HepG2 (cell line): Measurements from ENCODE around the gene ACSL3. TPM values are rescaled to one million over a fixed set of nuclear protein-coding genes. Genes with fewer than 3 reads are reported as not detected.

Experiments used
- CEBPG ChIP-seq: IDR thresholded peaks from 2 replicates; pipeline ENCODE4 v1.6.1; 2016
- EHMT2 ChIP-seq: fragments of 200-600 bp; sonication (generic); IDR thresholded peaks from 2 replicates; pipeline ENCODE4 v1.7.0; 2017; ENCODE audit warnings: antibody characterized with exemption, low read depth, low read length, borderline replicate concordance
- FOXC1 ChIP-seq: sonication (generic); formaldehyde crosslinking; IDR thresholded peaks from 2 replicates; pipeline ENCODE4 v1.8.0; 2022; ENCODE audit warnings: mild to moderate bottlenecking, missing genetic modification reagents, borderline replicate concordance
- GTF3A ChIP-seq: sonication (generic); formaldehyde crosslinking; conservative IDR thresholded peaks from 2 replicates; pipeline ENCODE4 v1.4.0; 2020; ENCODE audit warnings: mild to moderate bottlenecking, missing genetic modification reagents
- HMGA1 ChIP-seq: sonication (generic); formaldehyde crosslinking; conservative IDR thresholded peaks from 2 replicates; pipeline ENCODE4 v1.4.0; 2020; ENCODE audit warnings: missing genetic modification reagents
- JARID2 ChIP-seq: sonication (generic); formaldehyde crosslinking; IDR thresholded peaks from 2 replicates; pipeline ENCODE4 v1.8.1; 2023; ENCODE audit warnings: missing genetic modification reagents, inconsistent platforms; ENCODE audit not compliant: insufficient replicate concordance
- JUN ChIP-seq: sonication (generic); formaldehyde crosslinking; IDR thresholded peaks from 2 replicates; pipeline ENCODE4 v1.4.0; 2020; ENCODE audit warnings: mild to moderate bottlenecking, missing genetic modification reagents
- KDM3A ChIP-seq: IDR thresholded peaks from 2 replicates; pipeline ENCODE4 v1.6.1; 2018; ENCODE audit warnings: low read depth, missing compliant biosample characterization
- KMT2B ChIP-seq: IDR thresholded peaks from 2 replicates; pipeline ENCODE4 v1.6.1; 2016; ENCODE audit warnings: missing genetic modification reagents, missing compliant biosample characterization
- MBD4 ChIP-seq: IDR thresholded peaks from 2 replicates; pipeline ENCODE4 v1.6.1; 2012; ENCODE audit warnings: low read length, inconsistent platforms, borderline replicate concordance
- PHF20 ChIP-seq: sonication (generic); formaldehyde crosslinking; IDR thresholded peaks from 2 replicates; pipeline ENCODE4 v1.5.0; 2020; ENCODE audit warnings: mild to moderate bottlenecking, missing genetic modification reagents
- POLR2AphosphoS5 ChIP-seq: IDR thresholded peaks from 2 replicates; pipeline ENCODE4 v1.6.1; 2012; ENCODE audit warnings: low read depth, low read length
- SMARCC2 ChIP-seq: fragments of 450-650 bp; IDR thresholded peaks from 2 replicates; pipeline ENCODE4 v1.6.1; 2017; ENCODE audit warnings: antibody characterized with exemption, mild to moderate bottlenecking
- TAF15 ChIP-seq: fragments of 200-400 bp; formaldehyde crosslinking; IDR thresholded peaks from one replicate; pipeline ENCODE4 v1.6.1; 2018; ENCODE audit warnings: mild to moderate bottlenecking, low read depth, low read length; ENCODE audit not compliant: poor library complexity, severe bottlenecking
- TEAD3 ChIP-seq: optimal IDR thresholded peaks from 2 replicates; pipeline ENCODE3; 2016; ENCODE audit warnings: borderline replicate concordance
- XBP1 ChIP-seq: sonication (generic); formaldehyde crosslinking; IDR thresholded peaks from 2 replicates; pipeline ENCODE4 v1.5.0; 2020; ENCODE audit warnings: missing genetic modification reagents
- ZNF333 ChIP-seq: sonication (generic); formaldehyde crosslinking; IDR thresholded peaks from 2 replicates; pipeline ENCODE4 v1.4.0; 2020; ENCODE audit warnings: mild to moderate bottlenecking, missing genetic modification reagents, borderline replicate concordance
- ZNF564 ChIP-seq: sonication (generic); formaldehyde crosslinking; IDR thresholded peaks from 2 replicates; pipeline ENCODE4 v1.8.1; 2023; ENCODE audit warnings: mild to moderate bottlenecking, missing genetic modification reagents
- ZNF629 ChIP-seq: sonication (generic); formaldehyde crosslinking; conservative IDR thresholded peaks from 2 replicates; pipeline ENCODE4 v1.5.0; 2020; ENCODE audit warnings: missing genetic modification reagents
- ZNF749 ChIP-seq: sonication (generic); formaldehyde crosslinking; IDR thresholded peaks from 2 replicates; pipeline ENCODE4 v1.8.0; 2022; ENCODE audit warnings: mild to moderate bottlenecking, missing genetic modification reagents, moderate library complexity, borderline replicate concordance
- ZSCAN30 ChIP-seq: sonication (generic); formaldehyde crosslinking; IDR thresholded peaks from 2 replicates; pipeline ENCODE4 v1.5.0; 2020; ENCODE audit warnings: mild to moderate bottlenecking, missing genetic modification reagents
- polyA plus RNA-seq, 8 experiments: library from polyadenylated mRNA; depleted of rRNA in 3 of 8; stranded (reverse) in 7 of 8; unstranded in 1 of 8; fragments of >200 nt; fragmentation: Illumina TruSeq in 4 of 8; extraction: Trizol in 4 of 8; gene quantifications; 2 replicates each; pipeline versions ENCODE4 v1.2.1 to v1.2.3, GENCODE V29; 2011 to 2016; ENCODE audit warnings: low read depth in 4 of 8, missing spikeins in 1 of 8, mixed read lengths in 1 of 8; ENCODE audit not compliant: insufficient read depth in 1 of 8
- total RNA-seq, 5 experiments: library from RNA; depleted of rRNA; stranded (reverse); fragments of >200 nt; fragmentation: Illumina TruSeq; extraction: Trizol; gene quantifications; 2 replicates each; pipeline ENCODE4 v1.2.3, GENCODE V29; 2016; ENCODE audit warnings: low read depth in 1 of 5
- TF ChIP-seq, protein P1 (sequence below): sonication (generic); formaldehyde crosslinking; IDR thresholded peaks from 2 replicates; pipeline ENCODE4 v1.8.0; 2022; ENCODE audit warnings: missing genetic modification reagents, mild to moderate bottlenecking, borderline replicate concordance
- TF ChIP-seq, protein P2 (sequence below): sonication (generic); formaldehyde crosslinking; IDR thresholded peaks from 2 replicates; pipeline ENCODE4 v1.4.0; 2020; ENCODE audit warnings: missing genetic modification reagents
- TF ChIP-seq, protein P3 (sequence below): sonication (generic); formaldehyde crosslinking; IDR thresholded peaks from 2 replicates; pipeline ENCODE4 v1.4.0; 2020; ENCODE audit warnings: missing genetic modification reagents, borderline replicate concordance
- TF ChIP-seq, protein P4 (sequence below): sonication (generic); formaldehyde crosslinking; IDR thresholded peaks from 2 replicates; pipeline ENCODE4 v1.4.0; 2020; ENCODE audit warnings: missing genetic modification reagents

ACSL3 gene
- total and polyA plus RNA-seq, 2 of the 13 experiments (the other 11 are each of a cell fraction or from before 2014, with no cell fraction given): 305 to 365 TPM

DNA sequence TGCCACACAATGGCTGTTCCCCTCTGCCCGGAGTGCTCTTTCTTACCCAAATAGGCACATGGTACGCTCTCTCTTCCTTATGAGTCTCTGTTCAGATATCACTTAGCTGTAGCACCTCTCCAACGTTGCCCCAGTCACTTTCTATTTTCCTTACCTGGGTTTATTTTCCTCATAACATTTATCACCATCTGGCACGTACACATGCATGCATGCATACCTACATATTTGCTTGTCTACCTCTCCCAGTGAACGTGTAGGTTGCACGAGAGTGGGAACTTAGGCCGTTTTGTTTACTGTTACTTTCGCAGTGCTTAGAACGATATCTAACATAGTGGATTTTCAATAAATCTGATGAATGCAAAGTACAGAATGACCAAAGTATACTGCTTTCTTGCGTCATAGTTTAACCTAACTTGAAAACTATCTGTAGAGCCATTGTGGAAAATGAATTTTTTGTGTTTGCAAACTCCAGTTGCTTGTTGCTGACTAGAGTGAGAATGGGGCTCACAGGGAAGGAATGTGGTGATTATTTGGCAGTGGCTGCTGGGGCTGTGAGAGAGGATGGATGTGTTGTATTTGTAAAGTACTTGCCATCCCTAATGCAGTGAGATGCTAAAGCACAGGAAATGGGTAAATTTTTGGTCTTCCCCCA is 47.1 kb downstream of the ACSL3 start (continued):
- TF ChIP-seq, protein P1, sequence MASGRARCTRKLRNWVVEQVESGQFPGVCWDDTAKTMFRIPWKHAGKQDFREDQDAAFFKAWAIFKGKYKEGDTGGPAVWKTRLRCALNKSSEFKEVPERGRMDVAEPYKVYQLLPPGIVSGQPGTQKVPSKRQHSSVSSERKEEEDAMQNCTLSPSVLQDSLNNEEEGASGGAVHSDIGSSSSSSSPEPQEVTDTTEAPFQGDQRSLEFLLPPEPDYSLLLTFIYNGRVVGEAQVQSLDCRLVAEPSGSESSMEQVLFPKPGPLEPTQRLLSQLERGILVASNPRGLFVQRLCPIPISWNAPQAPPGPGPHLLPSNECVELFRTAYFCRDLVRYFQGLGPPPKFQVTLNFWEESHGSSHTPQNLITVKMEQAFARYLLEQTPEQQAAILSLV (CRISPR knock-in tag): no peak
- TF ChIP-seq, protein P2, sequence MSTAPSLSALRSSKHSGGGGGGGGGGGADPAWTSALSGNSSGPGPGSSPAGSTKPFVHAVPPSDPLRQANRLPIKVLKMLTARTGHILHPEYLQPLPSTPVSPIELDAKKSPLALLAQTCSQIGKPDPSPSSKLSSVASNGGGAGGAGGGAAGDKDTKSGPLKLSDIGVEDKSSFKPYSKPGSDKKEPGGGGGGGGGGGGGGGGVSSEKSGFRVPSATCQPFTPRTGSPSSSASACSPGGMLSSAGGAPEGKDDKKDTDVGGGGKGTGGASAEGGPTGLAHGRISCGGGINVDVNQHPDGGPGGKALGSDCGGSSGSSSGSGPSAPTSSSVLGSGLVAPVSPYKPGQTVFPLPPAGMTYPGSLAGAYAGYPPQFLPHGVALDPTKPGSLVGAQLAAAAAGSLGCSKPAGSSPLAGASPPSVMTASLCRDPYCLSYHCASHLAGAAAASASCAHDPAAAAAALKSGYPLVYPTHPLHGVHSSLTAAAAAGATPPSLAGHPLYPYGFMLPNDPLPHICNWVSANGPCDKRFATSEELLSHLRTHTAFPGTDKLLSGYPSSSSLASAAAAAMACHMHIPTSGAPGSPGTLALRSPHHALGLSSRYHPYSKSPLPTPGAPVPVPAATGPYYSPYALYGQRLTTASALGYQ (CRISPR knock-in tag): no peak
- no peak for TF ChIP-seq SMARCC2
- TF ChIP-seq TEAD3 (CRISPR knock-in tag): peak; percentile 37
- TF ChIP-seq CEBPG (CRISPR knock-in tag): peak; percentile 89
- no peak for TF ChIP-seq EHMT2
- no peak for TF ChIP-seq ZNF629
- TF ChIP-seq PHF20 (CRISPR knock-in tag): no peak
- no peak for TF ChIP-seq GTF3A (CRISPR knock-in tag)
- no peak for TF ChIP-seq ZNF333 (CRISPR knock-in tag)
- TF ChIP-seq KDM3A: no peak
- TF ChIP-seq MBD4: 0 out of 2 replicates have a peak, but pooled peaks have one; percentile 15
- TF ChIP-seq HMGA1 (CRISPR knock-in tag): no peak
- TF ChIP-seq XBP1 (CRISPR knock-in tag): no peak
- TF ChIP-seq ZSCAN30 (CRISPR knock-in tag): no peak
- no peak for TF ChIP-seq ZNF564
- TF ChIP-seq JUN (CRISPR knock-in tag): no peak
- no peak for TF ChIP-seq JARID2 (CRISPR knock-in tag)
- no peak for TF ChIP-seq ZNF749 (CRISPR knock-in tag)
- TF ChIP-seq, protein P3, sequence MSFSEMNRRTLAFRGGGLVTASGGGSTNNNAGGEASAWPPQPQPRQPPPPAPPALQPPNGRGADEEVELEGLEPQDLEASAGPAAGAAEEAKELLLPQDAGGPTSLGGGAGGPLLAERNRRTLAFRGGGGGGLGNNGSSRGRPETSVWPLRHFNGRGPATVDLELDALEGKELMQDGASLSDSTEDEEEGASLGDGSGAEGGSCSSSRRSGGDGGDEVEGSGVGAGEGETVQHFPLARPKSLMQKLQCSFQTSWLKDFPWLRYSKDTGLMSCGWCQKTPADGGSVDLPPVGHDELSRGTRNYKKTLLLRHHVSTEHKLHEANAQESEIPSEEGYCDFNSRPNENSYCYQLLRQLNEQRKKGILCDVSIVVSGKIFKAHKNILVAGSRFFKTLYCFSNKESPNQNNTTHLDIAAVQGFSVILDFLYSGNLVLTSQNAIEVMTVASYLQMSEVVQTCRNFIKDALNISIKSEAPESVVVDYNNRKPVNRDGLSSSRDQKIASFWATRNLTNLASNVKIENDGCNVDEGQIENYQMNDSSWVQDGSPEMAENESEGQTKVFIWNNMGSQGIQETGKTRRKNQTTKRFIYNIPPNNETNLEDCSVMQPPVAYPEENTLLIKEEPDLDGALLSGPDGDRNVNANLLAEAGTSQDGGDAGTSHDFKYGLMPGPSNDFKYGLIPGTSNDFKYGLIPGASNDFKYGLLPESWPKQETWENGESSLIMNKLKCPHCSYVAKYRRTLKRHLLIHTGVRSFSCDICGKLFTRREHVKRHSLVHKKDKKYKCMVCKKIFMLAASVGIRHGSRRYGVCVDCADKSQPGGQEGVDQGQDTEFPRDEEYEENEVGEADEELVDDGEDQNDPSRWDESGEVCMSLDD: no peak
- no peak for TF ChIP-seq TAF15
- no peak; the same call in 1 of the 2 replicates for TF ChIP-seq KMT2B
- TF ChIP-seq, protein P4, sequence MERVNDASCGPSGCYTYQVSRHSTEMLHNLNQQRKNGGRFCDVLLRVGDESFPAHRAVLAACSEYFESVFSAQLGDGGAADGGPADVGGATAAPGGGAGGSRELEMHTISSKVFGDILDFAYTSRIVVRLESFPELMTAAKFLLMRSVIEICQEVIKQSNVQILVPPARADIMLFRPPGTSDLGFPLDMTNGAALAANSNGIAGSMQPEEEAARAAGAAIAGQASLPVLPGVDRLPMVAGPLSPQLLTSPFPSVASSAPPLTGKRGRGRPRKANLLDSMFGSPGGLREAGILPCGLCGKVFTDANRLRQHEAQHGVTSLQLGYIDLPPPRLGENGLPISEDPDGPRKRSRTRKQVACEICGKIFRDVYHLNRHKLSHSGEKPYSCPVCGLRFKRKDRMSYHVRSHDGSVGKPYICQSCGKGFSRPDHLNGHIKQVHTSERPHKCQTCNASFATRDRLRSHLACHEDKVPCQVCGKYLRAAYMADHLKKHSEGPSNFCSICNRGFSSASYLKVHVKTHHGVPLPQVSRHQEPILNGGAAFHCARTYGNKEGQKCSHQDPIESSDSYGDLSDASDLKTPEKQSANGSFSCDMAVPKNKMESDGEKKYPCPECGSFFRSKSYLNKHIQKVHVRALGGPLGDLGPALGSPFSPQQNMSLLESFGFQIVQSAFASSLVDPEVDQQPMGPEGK (CRISPR knock-in tag): no peak
- TF ChIP-seq POLR2AphosphoS5: no peak
- no peak for TF ChIP-seq FOXC1 (CRISPR knock-in tag)
